B cell (primary cell): ENCODE measurements around the gene NSUN6. TPM values are rescaled to one million over a fixed set of nuclear protein-coding genes. Genes with fewer than 3 reads are reported as not detected.

Experiments
- ATAC-seq: fragments of 200-7000 bp; cut with Tn5 transposase; one replicate; pipeline ENCODE4 v1.10.0; 2021; ENCODE audit warnings: low read depth, mild to moderate bottlenecking, moderate number of reproducible peaks, moderate library complexity
- CTCF ChIA-PET: fragments of 350-600 bp; sonication (Branson Sonifier 250); formaldehyde crosslinking; loops from one replicate; lab custom pipeline; 2021; ENCODE audit warnings: antibody characterized with exemption, inconsistent platforms; lab: Charles Lee
- POLR2A ChIA-PET: fragments of 350-600 bp; sonication (Branson Sonifier 250); formaldehyde crosslinking; loops from one replicate; lab custom pipeline; 2021; ENCODE audit warnings: antibody characterized with exemption; lab: Charles Lee
- DNase-seq: peaks from one replicate; pipeline ENCODE4 v3.0.0; 2013
- H2AFZ ChIP-seq: 2 replicates; pipeline ENCODE4 v1.6.1; 2012; ENCODE audit warnings: mild to moderate bottlenecking, low read depth, low read length; ENCODE audit not compliant: insufficient read depth, poor library complexity, severe bottlenecking
- H3K27ac ChIP-seq, 2 donors: 1 replicate in 1 of 2; 2 replicates in 1 of 2; pipeline ENCODE4 v1.5.1; 2012 to 2013; ENCODE audit warnings: low read length in 2 of 2, mild to moderate bottlenecking in 2 of 2, moderate library complexity in 1 of 2
- H3K27me3 ChIP-seq, 4 experiments: fragments of 200-600 bp in 1 of 4; sonication (generic) in 1 of 4; replicated peaks in 1 of 4; 1 replicate in 2 of 4; 2 replicates in 2 of 4; pipeline versions ENCODE4 v1.6.1 to v1.7.0; 2013 to 2016; ENCODE audit warnings: low read length in 3 of 4, mild to moderate bottlenecking in 2 of 4, mixed read lengths in 1 of 4, moderate library complexity in 1 of 4; ENCODE audit not compliant: insufficient read depth in 4 of 4, control insufficient read depth in 3 of 4; ENCODE audit errors: control extremely low read depth in 1 of 4
- H3K36me3 ChIP-seq, 2 experiments: replicated peaks in 1 of 2; 1 replicate in 1 of 2; 2 replicates in 1 of 2; pipeline versions ENCODE4 v1.6.1 to v1.7.1; 2013; ENCODE audit warnings: low read length in 1 of 2; ENCODE audit not compliant: insufficient read depth in 2 of 2, control insufficient read depth in 1 of 2; ENCODE audit errors: control extremely low read depth in 1 of 2, extremely low read depth in 1 of 2
- H3K4me1 ChIP-seq, 2 donors: fragments of 200-600 bp in 1 of 2; sonication (generic) in 1 of 2; 1 replicate in 1 of 2; 2 replicates in 1 of 2; pipeline versions ENCODE4 v1.5.1 to v1.6.1; 2013 to 2017; ENCODE audit warnings: low read length in 2 of 2; ENCODE audit not compliant: control insufficient read depth in 2 of 2, insufficient read depth in 2 of 2
- H3K4me2 ChIP-seq: replicated peaks from 2 replicates; pipeline ENCODE3; 2012; ENCODE audit warnings: mild to moderate bottlenecking, low read depth, low read length; ENCODE audit not compliant: poor library complexity, severe bottlenecking
- H3K4me3 ChIP-seq, 5 experiments: fragments of 200-600 bp in 1 of 5; sonication (generic) in 1 of 5; 1 replicate in 3 of 5; 2 replicates in 2 of 5; pipeline versions ENCODE4 v1.5.1 to v1.7.0; 2011 to 2016; ENCODE audit warnings: low read length in 4 of 5, mild to moderate bottlenecking in 4 of 5, low read depth in 2 of 5, control low read depth in 1 of 5, moderate library complexity in 1 of 5; ENCODE audit not compliant: insufficient read depth in 1 of 5; ENCODE audit errors: control extremely low read depth in 1 of 5, extremely low read depth in 1 of 5
- H3K79me2 ChIP-seq: fragments of 200-600 bp; sonication (generic); one replicate; pipeline ENCODE4 v1.6.0; 2016; ENCODE audit warnings: low read length; ENCODE audit not compliant: control insufficient read depth, insufficient read depth
- H3K9ac ChIP-seq: fragments of 200-600 bp; sonication (generic); 2 replicates; pipeline ENCODE4 v1.6.1; 2017; ENCODE audit warnings: mild to moderate bottlenecking, low read length, moderate library complexity
- H3K9me3 ChIP-seq, 3 donors: one replicate each; pipeline versions ENCODE4 v1.6.1 to v1.7.1; 2013; ENCODE audit warnings: low read length in 2 of 3; ENCODE audit not compliant: control insufficient read depth in 2 of 3, insufficient read depth in 1 of 3; ENCODE audit errors: control extremely low read depth in 1 of 3
- H4K20me1 ChIP-seq: 2 replicates; pipeline ENCODE4 v1.6.0; 2012; ENCODE audit warnings: mild to moderate bottlenecking, low read length; ENCODE audit not compliant: insufficient read depth, control insufficient read depth, poor library complexity, severe bottlenecking
- H3K27ac Mint-ChIP-seq: one replicate; pipeline ENCODE4 v1.8.0; 2021; ENCODE audit warnings: mixed read lengths
- H3K27me3 Mint-ChIP-seq: one replicate; pipeline ENCODE4 v1.8.0; 2021; ENCODE audit warnings: mixed read lengths
- H3K4me1 Mint-ChIP-seq: one replicate; pipeline ENCODE4 v1.8.0; 2021; ENCODE audit warnings: mixed read lengths
- H3K4me3 Mint-ChIP-seq: one replicate; pipeline ENCODE4 v1.8.0; 2021; ENCODE audit warnings: mixed read lengths
- H3K9me3 Mint-ChIP-seq: one replicate; pipeline ENCODE4 v1.8.0; 2022; ENCODE audit warnings: mixed read lengths; ENCODE audit not compliant: insufficient read depth
- EZH2 ChIP-seq: IDR thresholded peaks from 2 replicates; pipeline ENCODE4 v1.6.1; 2012; ENCODE audit warnings: borderline replicate concordance, low read depth, mild to moderate bottlenecking, moderate library complexity, low read length; ENCODE audit not compliant: insufficient read depth, poor library complexity, severe bottlenecking
- WGBS: methylation state at CpG from one replicate; pipeline ENCODE4 v1.1.5; 2013; ENCODE audit warnings: missing lambda C conversion rate; ENCODE audit not compliant: insufficient coverage; 5-methylcytosine and 5-hydroxymethylcytosine counted together
- intact Hi-C: fragments of 100-400 bp; cut with micrococcal nuclease; formaldehyde crosslinking; loops from one replicate; pipeline ENCODE4 v1.10.0; 2022
- polyA plus RNA-seq: library from polyadenylated mRNA; depleted of rRNA; stranded (reverse); fragments of >200 nt; gene quantifications from 2 replicates; pipeline ENCODE4 v1.2.3, GENCODE V29; 2012
- total RNA-seq, 2 donors: library from RNA; stranded (reverse); fragments of 120-200 nt in 1 of 2; gene quantifications; 1 replicate in 1 of 2; 2 replicates in 1 of 2; pipeline versions ENCODE4 v1.2.3 to v1.2.4, GENCODE V29; 2013 to 2022
- TF ChIP-seq, protein P1 (sequence below): fragments of 200-600 bp; IDR thresholded peaks from one replicate; pipeline ENCODE4 v1.8.0; 2022; ENCODE audit warnings: antibody characterized with exemption, mild to moderate bottlenecking

The NSUN6 gene
- total and polyA plus RNA-seq, 2 donors (not counting 1 experiment from before 2014, with no cell fraction given): 13.4 to 27.9 TPM

DNA sequence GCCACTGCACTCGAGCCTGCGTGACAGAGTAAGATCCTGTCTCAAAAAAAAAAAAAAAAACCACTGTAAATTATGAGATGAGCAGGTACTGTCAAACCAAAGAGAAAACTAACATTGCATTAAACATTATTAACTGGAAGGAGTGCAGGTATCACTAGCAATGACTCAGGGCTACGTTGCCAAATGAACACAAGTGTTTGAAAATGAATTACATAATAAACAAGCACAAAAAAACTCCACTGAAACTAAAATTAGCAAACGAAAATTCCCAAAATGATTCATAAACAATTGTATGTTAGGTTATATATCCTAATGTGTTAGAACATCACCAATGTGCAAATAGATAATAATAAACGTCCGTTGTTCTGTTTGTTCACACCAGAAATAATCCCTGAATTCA is 42.8 kb downstream of the NSUN6 start:
- intact Hi-C loops: no loop called here
- H2AFZ ChIP-seq: no peak overlapping the region
- no peak overlapping the region for H3K4me3 Mint-ChIP-seq

GRCh38 chr10:18607503-18608378 is 43.6 kb downstream of the NSUN6 start:
- Histone ChIP-seq H3K9ac (no peak overlapping the region), H3K27ac (no peak overlapping the region), H3K79me2 (no peaks in the 10 kb centered on the region), H3K9me3 (no peaks in the 10 kb centered on the region), H3K36me3 (peaks cover 3 to 11% of the 10 kb centered on the region in 2 experiments), H2AFZ (no peak overlapping the region), H4K20me1 (no peaks in the 10 kb centered on the region), H3K4me3 (no peak overlapping the region), H3K27me3 (no peaks in the 10 kb centered on the region), H3K4me2 (no peak overlapping the region), H3K4me1 (no peaks in the 10 kb centered on the region)
- POLR2A ChIA-PET: no interaction called here
- ATAC-seq (no peak), DNase-seq (no peak)
- Mint-ChIP-seq H3K4me1 (no peaks in the 10 kb centered on the region), H3K9me3 (no peaks in the 10 kb centered on the region), H3K27me3 (no peaks in the 10 kb centered on the region), H3K27ac (no peak overlapping the region), H3K4me3 (no peak overlapping the region)
- intact Hi-C loops: no loop called here
- no CpG with 5 or more reads among the region's 1 CpG for WGBS
- CTCF ChIA-PET: no interaction called here
- TF ChIP-seq, protein P1, sequence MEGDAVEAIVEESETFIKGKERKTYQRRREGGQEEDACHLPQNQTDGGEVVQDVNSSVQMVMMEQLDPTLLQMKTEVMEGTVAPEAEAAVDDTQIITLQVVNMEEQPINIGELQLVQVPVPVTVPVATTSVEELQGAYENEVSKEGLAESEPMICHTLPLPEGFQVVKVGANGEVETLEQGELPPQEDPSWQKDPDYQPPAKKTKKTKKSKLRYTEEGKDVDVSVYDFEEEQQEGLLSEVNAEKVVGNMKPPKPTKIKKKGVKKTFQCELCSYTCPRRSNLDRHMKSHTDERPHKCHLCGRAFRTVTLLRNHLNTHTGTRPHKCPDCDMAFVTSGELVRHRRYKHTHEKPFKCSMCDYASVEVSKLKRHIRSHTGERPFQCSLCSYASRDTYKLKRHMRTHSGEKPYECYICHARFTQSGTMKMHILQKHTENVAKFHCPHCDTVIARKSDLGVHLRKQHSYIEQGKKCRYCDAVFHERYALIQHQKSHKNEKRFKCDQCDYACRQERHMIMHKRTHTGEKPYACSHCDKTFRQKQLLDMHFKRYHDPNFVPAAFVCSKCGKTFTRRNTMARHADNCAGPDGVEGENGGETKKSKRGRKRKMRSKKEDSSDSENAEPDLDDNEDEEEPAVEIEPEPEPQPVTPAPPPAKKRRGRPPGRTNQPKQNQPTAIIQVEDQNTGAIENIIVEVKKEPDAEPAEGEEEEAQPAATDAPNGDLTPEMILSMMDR: no peak
- no peak for TF ChIP-seq EZH2

More for the DNA sequence above, 42.8 kb downstream of the NSUN6 start:
- H3K27ac Mint-ChIP-seq: no peak overlapping the region
- ATAC-seq: no peak
- no CpG with 5 or more reads among the region's 6 CpGs for WGBS
- TF ChIP-seq, protein P1: no peak
- TF ChIP-seq EZH2: no peak
- Histone ChIP-seq H3K27ac (no peak overlapping the region), H3K4me2 (no peak overlapping the region), H4K20me1 (no peaks in the 10 kb centered on the region), H3K4me3 (no peak overlapping the region), H3K9me3 (no peaks in the 10 kb centered on the region), H3K79me2 (no peaks in the 10 kb centered on the region), H3K4me1 (no peaks in the 10 kb centered on the region), H3K27me3 (no peaks in the 10 kb centered on the region), H3K36me3 (peaks cover 3 to 12% of the 10 kb centered on the region in 2 experiments), H3K9ac (no peak overlapping the region)
- DNase-seq: no peak
- ChIA-PET POLR2A (no interaction called here), CTCF (no interaction called here)
- no peaks in the 10 kb centered on the region for H3K4me1 Mint-ChIP-seq
- no peaks in the 10 kb centered on the region for H3K27me3 Mint-ChIP-seq
- H3K9me3 Mint-ChIP-seq: no peaks in the 10 kb centered on the region
